ENCODE measurements around the gene IRS2.

- no peak for TF ChIP-seq CTCF (conservative IDR thresholded peaks at IDR 0.05; ENCODE audit: low read length)
- no peak for TF ChIP-seq EZH2phosphoT487 (IDR thresholded peaks at IDR 0.05; ENCODE audit: borderline replicate concordance)
These were observed 41.3 kb downstream of the IRS2 start for GRCh38 chr13:109745060-109745459.
